ENCODE data around the gene OR4C6.

Gene OR4C6

DNA sequence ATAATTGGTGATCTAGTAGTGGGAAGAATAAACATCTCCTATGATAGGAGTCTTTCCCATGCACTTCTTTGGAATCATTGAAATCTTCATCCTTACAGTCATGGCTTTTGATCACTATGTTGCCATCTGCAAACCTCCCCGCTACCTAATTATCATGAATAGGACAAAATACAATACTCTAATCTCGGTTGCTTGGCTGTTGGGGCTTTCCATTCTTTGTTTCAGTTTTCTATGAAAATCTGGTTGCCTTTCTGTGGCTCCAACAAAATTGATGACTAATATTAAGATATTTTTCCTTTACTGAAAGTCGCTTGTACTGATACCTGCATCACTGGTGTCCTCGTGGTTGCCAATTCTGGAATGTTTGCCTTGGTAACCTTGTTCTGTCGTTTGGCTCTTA is 11.9 kb downstream of the OR4C6 start:
- Histone ChIP-seq H3K4me1 (ENCODE audit: low read length) (peaks cover 8% of the 10 kb centered on the region; the same call in 1 of the 2 replicates), H3K36me3 (replicated peaks; ENCODE audit: insufficient read depth, low read length) (no peaks in the 10 kb centered on the region), H2AFZ (ENCODE audit: low read length) (no peak overlapping the region), H4K20me1 (ENCODE audit: insufficient read depth, low read length) (no peaks in the 10 kb centered on the region), H3F3A (ENCODE audit: insufficient read depth, low read length) (no peaks in the 10 kb centered on the region), H3K9ac (ENCODE audit: low read length) (no peak overlapping the region), H3K27ac (ENCODE audit: low read length) (no peak overlapping the region), H3K9me2 (replicated peaks; ENCODE audit: insufficient read depth, low read length) (no peaks in the 10 kb centered on the region), H3K27me3 (replicated peaks; ENCODE audit: insufficient read depth, low read length) (no peaks in the 10 kb centered on the region), H3K9me3 (replicated peaks; ENCODE audit: insufficient read depth, low read length) (no peaks in the 10 kb centered on the region), H3K4me3 (ENCODE audit: low read length) (no peak overlapping the region), H3K79me2 (ENCODE audit: low read length) (no peaks in the 10 kb centered on the region), H3K4me2 (ENCODE audit: low read depth, low read length) (no peak overlapping the region)
- peak; percentile 31 for DNase-seq
- TF ChIP-seq EZH2phosphoT487 (IDR thresholded peaks at IDR 0.05; ENCODE audit: low read length), result no peak
- no peak for TF ChIP-seq EZH2 (optimal IDR thresholded peaks at IDR 0.05; ENCODE audit: low read depth, low read length)
- TF ChIP-seq, protein P1, sequence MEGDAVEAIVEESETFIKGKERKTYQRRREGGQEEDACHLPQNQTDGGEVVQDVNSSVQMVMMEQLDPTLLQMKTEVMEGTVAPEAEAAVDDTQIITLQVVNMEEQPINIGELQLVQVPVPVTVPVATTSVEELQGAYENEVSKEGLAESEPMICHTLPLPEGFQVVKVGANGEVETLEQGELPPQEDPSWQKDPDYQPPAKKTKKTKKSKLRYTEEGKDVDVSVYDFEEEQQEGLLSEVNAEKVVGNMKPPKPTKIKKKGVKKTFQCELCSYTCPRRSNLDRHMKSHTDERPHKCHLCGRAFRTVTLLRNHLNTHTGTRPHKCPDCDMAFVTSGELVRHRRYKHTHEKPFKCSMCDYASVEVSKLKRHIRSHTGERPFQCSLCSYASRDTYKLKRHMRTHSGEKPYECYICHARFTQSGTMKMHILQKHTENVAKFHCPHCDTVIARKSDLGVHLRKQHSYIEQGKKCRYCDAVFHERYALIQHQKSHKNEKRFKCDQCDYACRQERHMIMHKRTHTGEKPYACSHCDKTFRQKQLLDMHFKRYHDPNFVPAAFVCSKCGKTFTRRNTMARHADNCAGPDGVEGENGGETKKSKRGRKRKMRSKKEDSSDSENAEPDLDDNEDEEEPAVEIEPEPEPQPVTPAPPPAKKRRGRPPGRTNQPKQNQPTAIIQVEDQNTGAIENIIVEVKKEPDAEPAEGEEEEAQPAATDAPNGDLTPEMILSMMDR (IDR thresholded peaks at IDR 0.05; ENCODE audit: low read length), result no peak

DNA sequence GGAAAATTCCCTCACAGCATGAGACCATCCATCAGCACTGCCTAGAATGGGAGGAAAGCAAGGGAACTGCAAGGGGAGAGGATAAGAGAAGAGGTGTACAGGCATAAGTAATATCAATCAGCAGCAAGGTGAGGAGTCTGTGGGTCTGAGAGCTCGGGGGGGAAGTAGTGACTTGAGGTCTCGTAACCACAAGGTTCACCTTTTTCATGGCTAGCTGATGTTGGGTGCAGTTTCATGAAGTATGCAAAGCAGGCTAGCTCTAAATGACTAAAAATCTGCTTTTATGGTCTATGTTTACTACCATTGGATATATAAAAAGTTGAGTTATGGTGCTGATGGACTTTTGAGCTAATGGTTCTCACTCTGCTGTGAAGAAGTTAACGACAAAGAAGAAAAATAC is 35.8 kb downstream of the OR4C6 start:
- TF ChIP-seq EZH2 (optimal IDR thresholded peaks at IDR 0.05; ENCODE audit: low read depth, low read length), result no peak
- no peak for TF ChIP-seq EZH2phosphoT487 (IDR thresholded peaks at IDR 0.05; ENCODE audit: low read length)
- TF ChIP-seq, protein P1 (IDR thresholded peaks at IDR 0.05; ENCODE audit: low read length), result no peak
- H3K27ac ChIP-seq (ENCODE audit: low read length), result no peak overlapping the region
- no peaks in the 10 kb centered on the region for H3K36me3 ChIP-seq (replicated peaks; ENCODE audit: insufficient read depth, low read length)
- no peaks in the 10 kb centered on the region for H3K4me1 ChIP-seq (ENCODE audit: low read length)
- no peak overlapping the region for H3K9ac ChIP-seq (ENCODE audit: low read length)
- no peaks in the 10 kb centered on the region for H3K9me3 ChIP-seq (replicated peaks; ENCODE audit: insufficient read depth, low read length)
- no peaks in the 10 kb centered on the region for H3K27me3 ChIP-seq (replicated peaks; ENCODE audit: insufficient read depth, low read length)
- no peak overlapping the region for H3K4me3 ChIP-seq (ENCODE audit: low read length)
- H3K4me2 ChIP-seq (ENCODE audit: low read depth, low read length), result no peak overlapping the region
- H3K79me2 ChIP-seq (ENCODE audit: low read length), result no peaks in the 10 kb centered on the region
- H3K9me2 ChIP-seq (replicated peaks; ENCODE audit: insufficient read depth, low read length), result no peaks in the 10 kb centered on the region
- H3F3A ChIP-seq (ENCODE audit: insufficient read depth, low read length), result no peaks in the 10 kb centered on the region
- no peak overlapping the region for H2AFZ ChIP-seq (ENCODE audit: low read length)
- no peaks in the 10 kb centered on the region for H4K20me1 ChIP-seq (ENCODE audit: insufficient read depth, low read length)
- no peak for DNase-seq

DNA sequence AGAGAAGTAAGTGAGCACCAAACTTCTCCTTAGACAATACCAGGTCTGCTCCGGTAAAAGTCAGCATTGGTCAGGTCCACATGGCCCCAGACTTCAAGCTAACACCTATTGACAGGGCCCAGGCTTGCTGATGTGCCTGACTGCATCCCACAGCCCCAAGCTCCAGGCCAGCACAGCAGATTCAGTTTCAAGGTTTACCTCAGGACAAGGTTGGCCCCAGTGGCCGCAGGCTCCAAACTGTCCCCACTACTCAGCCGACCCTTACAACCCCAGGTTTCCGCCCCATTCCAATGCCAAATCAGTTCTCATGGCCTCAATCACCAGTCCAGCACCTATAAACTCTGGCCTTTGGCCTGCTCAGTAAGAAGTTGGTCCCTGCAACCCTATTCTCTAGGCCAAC is 39.4 kb downstream of the OR4C6 start:
- Histone ChIP-seq H3K4me1 (ENCODE audit: low read length) (no peaks in the 10 kb centered on the region), H3K4me2 (ENCODE audit: low read depth, low read length) (no peak overlapping the region), H3K27me3 (replicated peaks; ENCODE audit: insufficient read depth, low read length) (no peaks in the 10 kb centered on the region), H4K20me1 (ENCODE audit: insufficient read depth, low read length) (no peaks in the 10 kb centered on the region), H3K4me3 (ENCODE audit: low read length) (no peak overlapping the region), H3K9me2 (replicated peaks; ENCODE audit: insufficient read depth, low read length) (no peaks in the 10 kb centered on the region), H3K9me3 (replicated peaks; ENCODE audit: insufficient read depth, low read length) (no peaks in the 10 kb centered on the region), H3K36me3 (replicated peaks; ENCODE audit: insufficient read depth, low read length) (no peaks in the 10 kb centered on the region), H3F3A (ENCODE audit: insufficient read depth, low read length) (no peaks in the 10 kb centered on the region), H2AFZ (ENCODE audit: low read length) (no peak overlapping the region), H3K27ac (ENCODE audit: low read length) (no peak overlapping the region), H3K79me2 (ENCODE audit: low read length) (no peaks in the 10 kb centered on the region), H3K9ac (ENCODE audit: low read length) (no peak overlapping the region)
- no peak for DNase-seq
- no peak for TF ChIP-seq EZH2 (optimal IDR thresholded peaks at IDR 0.05; ENCODE audit: low read depth, low read length)
- TF ChIP-seq, protein P1 (IDR thresholded peaks at IDR 0.05; ENCODE audit: low read length), result no peak
- TF ChIP-seq EZH2phosphoT487 (IDR thresholded peaks at IDR 0.05; ENCODE audit: low read length), result no peak
